ENCODE results near the gene SYT1.

GRCh38 chr12:79439175-79439825 lies 574.7 kb downstream of the SYT1 start:
- TF ChIP-seq, protein P1, sequence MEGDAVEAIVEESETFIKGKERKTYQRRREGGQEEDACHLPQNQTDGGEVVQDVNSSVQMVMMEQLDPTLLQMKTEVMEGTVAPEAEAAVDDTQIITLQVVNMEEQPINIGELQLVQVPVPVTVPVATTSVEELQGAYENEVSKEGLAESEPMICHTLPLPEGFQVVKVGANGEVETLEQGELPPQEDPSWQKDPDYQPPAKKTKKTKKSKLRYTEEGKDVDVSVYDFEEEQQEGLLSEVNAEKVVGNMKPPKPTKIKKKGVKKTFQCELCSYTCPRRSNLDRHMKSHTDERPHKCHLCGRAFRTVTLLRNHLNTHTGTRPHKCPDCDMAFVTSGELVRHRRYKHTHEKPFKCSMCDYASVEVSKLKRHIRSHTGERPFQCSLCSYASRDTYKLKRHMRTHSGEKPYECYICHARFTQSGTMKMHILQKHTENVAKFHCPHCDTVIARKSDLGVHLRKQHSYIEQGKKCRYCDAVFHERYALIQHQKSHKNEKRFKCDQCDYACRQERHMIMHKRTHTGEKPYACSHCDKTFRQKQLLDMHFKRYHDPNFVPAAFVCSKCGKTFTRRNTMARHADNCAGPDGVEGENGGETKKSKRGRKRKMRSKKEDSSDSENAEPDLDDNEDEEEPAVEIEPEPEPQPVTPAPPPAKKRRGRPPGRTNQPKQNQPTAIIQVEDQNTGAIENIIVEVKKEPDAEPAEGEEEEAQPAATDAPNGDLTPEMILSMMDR (conservative IDR thresholded peaks at IDR 0.05; ENCODE audit: low read length), result no peak
- TF ChIP-seq EZH2phosphoT487 (IDR thresholded peaks at IDR 0.05; ENCODE audit: borderline replicate concordance, low read depth, low read length), result no peak

Measured in OCI-LY7 (cell line).